ENCODE data around the gene TIAM2.
A peak's percentile ranks its signal among the peaks of the same experiment; 100 is the strongest.

Gene TIAM2

GRCh38 chr6:155066361-155066760 is 71.2 kb downstream of the TIAM2 start:
- no peak for DNase-seq

GRCh38 chr6:155066921-155067680 is 72.0 kb downstream of the TIAM2 start:
- no peak for DNase-seq

- DNase-seq, result no peak
Observed at GRCh38 chr6:155067956-155068615, 73.0 kb downstream of the TIAM2 start.

- no peak for DNase-seq
Observed at GRCh38 chr6:155069543-155069942, 74.4 kb downstream of the TIAM2 start.

GRCh38 chr6:155075930-155076695 is 81.0 kb downstream of the TIAM2 start:
- DNase-seq, result no peak

- DNase-seq, result no peak
Observed at GRCh38 chr6:155077331-155077730, 82.2 kb downstream of the TIAM2 start.

- peak; percentile 36 for DNase-seq
Observed at GRCh38 chr6:155077784-155078183, 82.7 kb downstream of the TIAM2 start.

- peak; percentile 32 for DNase-seq
Observed at GRCh38 chr6:155078331-155078745, 83.2 kb downstream of the TIAM2 start.

- DNase-seq, result no peak
Observed at GRCh38 chr6:155079985-155080452, 84.9 kb downstream of the TIAM2 start.

GRCh38 chr6:155080881-155081845 is 86.0 kb downstream of the TIAM2 start:
- no peak for DNase-seq

GRCh38 chr6:155084431-155085123 is 89.5 kb downstream of the TIAM2 start:
- peak; percentile 94 for DNase-seq

- DNase-seq, result peak; percentile 87
Observed at GRCh38 chr6:155085582-155086257, 90.6 kb downstream of the TIAM2 start.

GRCh38 chr6:155088856-155089255 is 93.7 kb downstream of the TIAM2 start:
- DNase-seq, result no peak

- no peak for DNase-seq
Observed at GRCh38 chr6:155089746-155090145, 94.6 kb downstream of the TIAM2 start.

GRCh38 chr6:155090166-155090565 is 95.1 kb downstream of the TIAM2 start:
- peak; percentile 46 for DNase-seq

- DNase-seq, result peak; percentile 39
Observed at GRCh38 chr6:155091756-155092155, 96.6 kb downstream of the TIAM2 start.

GRCh38 chr6:155093430-155093829 is 98.3 kb downstream of the TIAM2 start:
- DNase-seq, result no peak

- DNase-seq, result no peak
Observed at GRCh38 chr6:155100087-155100486, 105.0 kb downstream of the TIAM2 start.

- no peak for DNase-seq
Observed at GRCh38 chr6:155100591-155100990, 105.5 kb downstream of the TIAM2 start.

- DNase-seq, result peak; percentile 46
Observed at GRCh38 chr6:155103083-155103645, 108.0 kb downstream of the TIAM2 start.
